MV-4-11 (cell line): Measurements from ENCODE around the gene SPPL2A.
"Not testable (repeated sequence)": the region's sequence is repeated elsewhere in the genome, so short reads cannot be mapped to it uniquely, and the experiment has no call there.

ENCODE experiments used
- DNase-seq: peaks from one replicate; lab custom pipeline; 2025; lab: John Stamatoyannopoulos, UW

Gene SPPL2A, protein sequence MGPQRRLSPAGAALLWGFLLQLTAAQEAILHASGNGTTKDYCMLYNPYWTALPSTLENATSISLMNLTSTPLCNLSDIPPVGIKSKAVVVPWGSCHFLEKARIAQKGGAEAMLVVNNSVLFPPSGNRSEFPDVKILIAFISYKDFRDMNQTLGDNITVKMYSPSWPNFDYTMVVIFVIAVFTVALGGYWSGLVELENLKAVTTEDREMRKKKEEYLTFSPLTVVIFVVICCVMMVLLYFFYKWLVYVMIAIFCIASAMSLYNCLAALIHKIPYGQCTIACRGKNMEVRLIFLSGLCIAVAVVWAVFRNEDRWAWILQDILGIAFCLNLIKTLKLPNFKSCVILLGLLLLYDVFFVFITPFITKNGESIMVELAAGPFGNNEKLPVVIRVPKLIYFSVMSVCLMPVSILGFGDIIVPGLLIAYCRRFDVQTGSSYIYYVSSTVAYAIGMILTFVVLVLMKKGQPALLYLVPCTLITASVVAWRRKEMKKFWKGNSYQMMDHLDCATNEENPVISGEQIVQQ

DNA sequence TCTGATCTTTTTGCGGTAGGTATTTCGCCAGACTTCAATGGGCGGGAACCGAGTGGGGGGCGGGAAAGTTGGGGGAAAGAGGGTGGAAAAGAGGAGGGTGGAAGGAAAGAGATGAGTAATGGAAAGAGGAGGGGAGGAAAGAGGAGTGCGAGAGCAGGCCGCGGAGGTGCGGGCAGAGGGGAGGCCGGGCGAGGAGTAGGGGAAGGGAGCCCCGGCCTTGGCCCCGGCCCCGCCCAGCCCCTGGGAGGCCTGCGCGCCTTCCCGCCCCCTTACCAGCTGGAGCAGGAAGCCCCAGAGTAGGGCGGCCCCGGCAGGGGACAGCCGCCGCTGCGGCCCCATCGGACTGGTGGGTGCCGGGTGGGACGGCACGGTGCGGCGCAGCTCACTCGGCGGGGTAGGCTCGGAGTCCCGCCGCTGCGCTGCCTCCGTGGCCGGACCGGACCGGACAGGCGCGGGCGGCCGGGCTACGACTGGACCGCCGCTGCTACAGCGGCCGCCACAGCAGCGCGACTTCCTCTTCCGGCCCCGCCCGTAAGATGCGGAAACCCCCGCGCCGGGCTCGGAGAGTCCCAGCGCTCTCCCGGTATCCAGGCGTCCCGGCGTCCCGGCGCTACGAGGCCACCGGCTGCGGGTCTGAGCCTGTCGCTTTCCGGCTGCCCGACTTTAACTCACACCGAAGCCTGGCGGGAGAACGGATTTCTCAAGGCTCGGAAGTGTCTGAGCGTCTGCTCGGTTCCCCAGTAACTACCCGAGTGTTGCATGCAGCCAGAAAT lies at the start of gene SPPL2A:
TSS of gene SPPL2A (minus strand) at position 512 of the 773 bp plus-strand sequence. CDS start at position 339, 173 bp downstream.
- peak; percentile 75 for DNase-seq

- DNase-seq: no peak
These were observed 49.1 kb upstream of the SPPL2A start for GRCh38 chr15:50814634-50815033.

GRCh38 chr15:50813865-50814264 lies 48.4 kb upstream of the SPPL2A start:
- no peak for DNase-seq

- no peak for DNase-seq
These were observed 47.6 kb upstream of the SPPL2A start for GRCh38 chr15:50813089-50813488.

DNA sequence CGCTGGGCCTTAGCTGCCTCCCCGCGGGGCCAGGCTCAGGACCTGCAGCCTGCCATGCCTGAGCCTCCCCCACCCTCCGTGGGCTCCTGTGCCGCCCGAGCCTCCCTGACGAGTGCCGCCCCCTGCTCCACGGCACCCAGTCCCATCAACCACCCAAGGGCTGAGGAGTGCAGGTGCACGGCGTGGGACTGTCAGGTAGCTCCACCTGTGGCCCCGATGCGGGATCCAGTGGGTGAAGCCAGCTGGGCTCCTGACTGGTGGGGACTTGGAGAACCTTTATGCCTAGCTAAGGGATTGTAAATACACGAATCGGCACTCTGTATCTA lies 46.6 kb upstream of the SPPL2A start:
- DNase-seq: not testable (repeated sequence)

- DNase-seq: not testable (repeated sequence)
These were observed 46.1 kb upstream of the SPPL2A start for GRCh38 chr15:50811461-50812180.

GRCh38 chr15:50810128-50810527 lies 44.6 kb upstream of the SPPL2A start:
- DNase-seq: no peak

DNA sequence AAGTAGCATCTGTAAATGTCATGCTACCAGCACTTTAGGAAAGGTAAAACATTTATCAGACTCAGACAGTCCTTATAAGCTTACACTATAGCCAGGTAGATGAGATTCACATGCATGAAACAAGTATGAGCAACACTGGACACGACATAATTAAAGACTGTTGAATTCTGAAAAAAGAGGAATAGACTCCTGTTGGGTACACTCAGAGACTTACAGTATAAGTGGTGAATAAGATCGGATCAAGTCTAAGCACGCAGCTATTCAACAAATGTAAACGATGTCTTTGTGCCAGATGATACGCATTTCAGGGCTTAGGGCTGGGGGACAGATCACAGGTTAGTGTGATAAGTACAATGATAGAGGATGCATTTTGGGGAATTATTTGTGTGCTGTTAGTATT lies 43.2 kb upstream of the SPPL2A start:
- DNase-seq: no peak

DNA sequence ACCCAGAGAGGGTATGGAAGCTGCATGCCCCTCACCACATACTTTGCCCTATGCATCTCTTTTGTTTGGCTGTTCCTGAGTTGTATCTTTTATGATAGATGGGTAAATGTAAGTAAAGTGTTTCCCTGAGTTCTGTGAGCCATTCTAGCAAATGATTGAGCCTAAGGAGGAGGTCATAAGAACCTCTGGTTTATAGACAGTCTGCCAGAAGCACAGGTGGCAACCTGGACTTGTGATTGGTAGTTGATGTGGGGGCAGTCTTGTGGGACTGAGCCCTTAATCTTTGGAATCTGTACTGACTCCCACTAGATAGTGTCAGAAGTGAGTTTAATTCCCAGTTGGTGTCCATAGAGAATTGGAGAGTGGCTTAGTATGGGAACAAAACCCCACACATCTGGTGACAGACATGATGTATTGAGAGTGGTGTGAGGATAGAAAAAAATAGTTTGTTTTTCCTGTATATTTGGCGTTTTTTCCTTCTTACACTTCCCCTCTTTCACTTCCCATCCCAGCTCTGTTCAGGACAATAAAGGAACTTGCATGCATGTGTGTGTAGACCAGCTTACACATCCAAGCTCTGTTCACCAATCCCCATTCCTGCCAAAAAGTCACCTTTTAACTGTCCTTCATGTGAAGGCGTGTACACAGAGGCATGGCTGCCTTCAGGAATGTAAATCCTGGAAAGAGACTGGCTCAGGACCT lies 38.1 kb upstream of the SPPL2A start:
- DNase-seq: peak; percentile 19

DNA sequence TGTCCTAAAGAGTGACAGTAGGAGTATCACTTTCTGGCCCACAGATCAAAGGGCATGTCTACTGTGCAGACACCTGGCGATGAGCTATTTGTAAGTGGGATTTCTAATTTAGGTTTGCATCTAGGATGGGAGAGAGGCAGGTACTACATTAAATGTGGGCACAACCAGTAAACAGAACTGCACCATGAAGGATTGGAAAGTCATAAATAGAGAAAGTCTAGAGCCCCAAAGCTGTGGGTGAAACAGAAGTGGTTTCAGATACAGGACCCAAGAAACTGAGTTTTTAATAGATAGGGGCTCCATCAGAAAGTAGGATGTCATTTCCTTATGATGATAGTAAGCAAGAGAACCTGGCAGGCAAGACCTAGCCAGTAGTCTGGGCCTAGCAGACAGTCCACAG lies 35.2 kb upstream of the SPPL2A start:
- no peak for DNase-seq

DNA sequence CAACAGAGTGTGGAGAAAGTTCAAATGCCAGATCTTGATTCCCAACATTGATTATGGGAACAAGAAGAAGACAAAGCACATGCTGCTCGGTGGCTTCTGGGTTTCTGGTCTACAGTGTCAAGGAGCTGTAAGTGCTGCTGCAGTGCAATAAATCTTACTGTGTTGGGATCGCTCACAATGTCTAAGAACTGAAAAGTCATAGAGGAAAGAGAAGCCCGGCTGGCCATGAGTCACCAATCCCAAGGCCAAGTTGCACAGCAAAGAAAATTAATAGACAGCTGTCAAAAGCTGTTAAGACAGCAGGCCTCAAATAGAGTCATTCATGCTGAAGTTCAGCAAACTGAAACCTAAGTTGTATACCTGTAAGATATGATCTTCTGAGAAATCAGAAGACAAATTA lies 33.2 kb upstream of the SPPL2A start:
- DNase-seq: peak; percentile 52

GRCh38 chr15:50797926-50798325 lies 32.4 kb upstream of the SPPL2A start:
- no peak for DNase-seq

GRCh38 chr15:50791486-50791885 lies 26.0 kb upstream of the SPPL2A start:
- no peak for DNase-seq

- DNase-seq: no peak
These were observed 25.4 kb upstream of the SPPL2A start for GRCh38 chr15:50790778-50791453.

- DNase-seq: no peak
These were observed 21.4 kb upstream of the SPPL2A start for GRCh38 chr15:50786871-50787270.

DNA sequence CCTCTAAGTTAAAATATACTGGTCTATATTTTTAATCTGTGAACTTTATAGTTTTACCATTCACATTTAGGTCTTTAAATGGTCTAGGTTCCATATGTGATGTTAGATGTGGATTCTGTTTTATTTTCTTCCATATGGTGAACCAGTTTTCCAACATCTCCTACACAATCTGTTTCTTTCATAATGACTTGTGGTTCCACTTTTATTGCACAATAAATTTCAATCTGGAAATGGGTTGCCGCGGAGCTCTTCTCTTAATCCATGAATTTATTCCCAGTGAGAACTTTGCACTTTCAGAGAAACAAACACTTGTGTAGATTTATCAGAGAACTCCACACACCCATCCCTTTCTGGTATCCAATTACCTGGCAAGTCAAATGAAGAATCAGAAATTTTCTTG lies 20.9 kb upstream of the SPPL2A start:
- DNase-seq: no peak

DNA sequence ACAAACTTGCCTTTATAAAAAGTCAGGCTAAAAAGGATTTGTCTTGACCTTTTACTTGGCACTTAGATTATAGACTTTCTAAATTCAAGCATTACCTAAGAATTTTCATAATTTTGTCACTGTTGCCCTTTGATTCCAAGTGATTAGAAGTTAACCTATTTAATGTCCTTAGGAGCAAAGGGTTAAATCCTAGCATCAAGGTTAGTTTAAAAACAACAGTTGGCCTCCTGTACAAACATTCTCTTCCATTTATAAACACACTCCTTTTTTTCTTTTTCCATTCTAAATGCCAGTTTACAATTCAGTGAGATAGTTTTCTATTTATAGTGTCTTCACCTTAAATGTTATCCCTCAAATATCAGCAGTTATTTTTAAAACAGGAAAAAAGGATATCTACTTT lies 18.4 kb upstream of the SPPL2A start:
- no peak for DNase-seq

- no peak for DNase-seq
These were observed 17.9 kb upstream of the SPPL2A start for GRCh38 chr15:50783411-50783810.

- DNase-seq: no peak
These were observed 12.6 kb upstream of the SPPL2A start for GRCh38 chr15:50778086-50778485.

DNA sequence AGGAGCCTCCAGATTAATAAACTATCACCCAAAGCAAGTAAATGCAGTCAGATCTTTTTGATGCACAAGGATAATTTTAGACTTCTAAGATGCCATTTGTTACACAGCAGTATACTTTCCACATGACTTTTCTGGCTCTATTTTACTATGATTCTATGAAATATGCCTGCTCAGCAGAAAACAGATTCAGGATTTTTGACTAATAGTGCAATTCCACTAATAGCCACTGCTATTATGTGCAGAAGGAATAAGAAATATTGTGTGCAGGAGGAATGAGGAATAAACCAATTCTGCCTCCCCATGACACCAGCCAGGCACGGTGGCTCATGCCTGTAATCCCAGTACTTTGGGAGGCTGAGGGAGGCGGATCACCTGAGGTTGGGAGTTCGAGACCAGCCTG lies 11.5 kb upstream of the SPPL2A start:
- no peak for DNase-seq

GRCh38 chr15:50774450-50774849 lies 8.9 kb upstream of the SPPL2A start:
- peak; percentile 1 for DNase-seq
